Mammary epithelial cell (primary cell): Measurements from ENCODE around the gene POU2F1.

ENCODE experiments used
- EZH2 ChIP-seq: IDR thresholded peaks from 2 replicates; pipeline ENCODE4 v1.6.1; 2012; ENCODE audit warnings: low read length, inconsistent platforms, borderline replicate concordance
- TF ChIP-seq, protein P1 (sequence below), 2 donors: IDR thresholded peaks in 1 of 2; conservative IDR thresholded peaks in 1 of 2; 2 replicates each; pipeline ENCODE4 v1.5.1; 2011 to 2012; ENCODE audit warnings: inconsistent platforms in 2 of 2, low read length in 2 of 2, mild to moderate bottlenecking in 2 of 2, control low read depth in 1 of 2, low read depth in 1 of 2; ENCODE audit not compliant: insufficient read depth in 1 of 2; ENCODE audit errors: extremely low read depth in 1 of 2

- TF ChIP-seq, protein P1, sequence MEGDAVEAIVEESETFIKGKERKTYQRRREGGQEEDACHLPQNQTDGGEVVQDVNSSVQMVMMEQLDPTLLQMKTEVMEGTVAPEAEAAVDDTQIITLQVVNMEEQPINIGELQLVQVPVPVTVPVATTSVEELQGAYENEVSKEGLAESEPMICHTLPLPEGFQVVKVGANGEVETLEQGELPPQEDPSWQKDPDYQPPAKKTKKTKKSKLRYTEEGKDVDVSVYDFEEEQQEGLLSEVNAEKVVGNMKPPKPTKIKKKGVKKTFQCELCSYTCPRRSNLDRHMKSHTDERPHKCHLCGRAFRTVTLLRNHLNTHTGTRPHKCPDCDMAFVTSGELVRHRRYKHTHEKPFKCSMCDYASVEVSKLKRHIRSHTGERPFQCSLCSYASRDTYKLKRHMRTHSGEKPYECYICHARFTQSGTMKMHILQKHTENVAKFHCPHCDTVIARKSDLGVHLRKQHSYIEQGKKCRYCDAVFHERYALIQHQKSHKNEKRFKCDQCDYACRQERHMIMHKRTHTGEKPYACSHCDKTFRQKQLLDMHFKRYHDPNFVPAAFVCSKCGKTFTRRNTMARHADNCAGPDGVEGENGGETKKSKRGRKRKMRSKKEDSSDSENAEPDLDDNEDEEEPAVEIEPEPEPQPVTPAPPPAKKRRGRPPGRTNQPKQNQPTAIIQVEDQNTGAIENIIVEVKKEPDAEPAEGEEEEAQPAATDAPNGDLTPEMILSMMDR (conservative IDR thresholded peaks at IDR 0.05 in 1 of 2, IDR thresholded peaks at IDR 0.05 in 1 of 2; ENCODE audit: extremely low read depth in 1 of 2, insufficient read depth in 1 of 2, low read depth in 1 of 2, low read length in 2 of 2): no peak
- no peak for TF ChIP-seq EZH2
Observed at GRCh38 chr1:167194182-167194581, 26.5 kb upstream of the POU2F1 start.
